GM18909 (cell line): ENCODE data around the gene PFKFB2.

Experiments
- ATAC-seq: cut with Tn5 transposase; IDR thresholded peaks from one replicate; pipeline ENCODE4 v1.9.1; 2021; ENCODE audit warnings: mild to moderate bottlenecking; ENCODE audit not compliant: unreplicated experiment, poor library complexity

Gene PFKFB2

GRCh38 chr1:207052911-207053769, at the start of gene PFKFB2:
PFKFB2 (plus strand) TSS chr1:207053275; CDS start chr1:207054718, 1,443 bp downstream.
- ATAC-seq, result peak; percentile 85

GRCh38 chr1:207004931-207005830, 47.9 kb upstream of the PFKFB2 start:
- peak; percentile 44 for ATAC-seq

GRCh38 chr1:207006083-207006482, 47.0 kb upstream of the PFKFB2 start:
- no peak for ATAC-seq

- ATAC-seq, result no peak
Measured at GRCh38 chr1:207006914-207007313, 46.2 kb upstream of the PFKFB2 start.

- no peak for ATAC-seq
Measured at GRCh38 chr1:207007352-207008033, 45.6 kb upstream of the PFKFB2 start.

GRCh38 chr1:207009182-207009850, 43.8 kb upstream of the PFKFB2 start:
- no peak for ATAC-seq

GRCh38 chr1:207009945-207010344, 43.1 kb upstream of the PFKFB2 start:
- ATAC-seq, result no peak

GRCh38 chr1:207010726-207011125, 42.3 kb upstream of the PFKFB2 start:
- no peak for ATAC-seq

- ATAC-seq, result no peak
Measured at GRCh38 chr1:207013321-207014085, 39.6 kb upstream of the PFKFB2 start.

- ATAC-seq, result no peak
Measured at GRCh38 chr1:207014728-207015127, 38.3 kb upstream of the PFKFB2 start.

- no peak for ATAC-seq
Measured at GRCh38 chr1:207015791-207016190, 37.3 kb upstream of the PFKFB2 start.

GRCh38 chr1:207017615-207018559, 35.2 kb upstream of the PFKFB2 start:
- no peak for ATAC-seq

- ATAC-seq, result no peak
Measured at GRCh38 chr1:207018707-207019106, 34.4 kb upstream of the PFKFB2 start.

- no peak for ATAC-seq
Measured at GRCh38 chr1:207019161-207019560, 33.9 kb upstream of the PFKFB2 start.

GRCh38 chr1:207019661-207020060, 33.4 kb upstream of the PFKFB2 start:
- no peak for ATAC-seq

- ATAC-seq, result no peak
Measured at GRCh38 chr1:207020065-207020708, 32.9 kb upstream of the PFKFB2 start.

GRCh38 chr1:207020709-207021107, 32.4 kb upstream of the PFKFB2 start:
- ATAC-seq, result no peak
